SK-N-DZ (cell line): Measurements from ENCODE around the gene ACOT7.

Experiments used
- DNase-seq: peaks from one replicate; pipeline ENCODE4 v3.0.0-alpha.2; 2015; ENCODE audit warnings: low spot score

Gene ACOT7

GRCh38 chr1:6347641-6348487 is 45.7 kb downstream of the ACOT7 start:
- no peak for DNase-seq

GRCh38 chr1:6345460-6345859 is 48.1 kb downstream of the ACOT7 start:
- no peak for DNase-seq

- no peak for DNase-seq
Observed at GRCh38 chr1:6345009-6345408, 48.6 kb downstream of the ACOT7 start.

GRCh38 chr1:6343506-6344405 is 49.8 kb downstream of the ACOT7 start:
- peak; percentile 47 for DNase-seq

GRCh38 chr1:6342056-6342455 is 51.5 kb downstream of the ACOT7 start:
- peak; percentile 29 for DNase-seq

- no peak for DNase-seq
Observed at GRCh38 chr1:6338695-6339094, 54.9 kb downstream of the ACOT7 start.

- no peak for DNase-seq
Observed at GRCh38 chr1:6336776-6337622, 56.6 kb downstream of the ACOT7 start.

- DNase-seq, result no peak
Observed at GRCh38 chr1:6334261-6334993, 59.1 kb downstream of the ACOT7 start.

- no peak for DNase-seq
Observed at GRCh38 chr1:6332821-6333220, 60.7 kb downstream of the ACOT7 start.

GRCh38 chr1:6331543-6332273 is 61.9 kb downstream of the ACOT7 start:
- DNase-seq, result no peak

- DNase-seq, result no peak
Observed at GRCh38 chr1:6330410-6330911, 63.1 kb downstream of the ACOT7 start.

GRCh38 chr1:6329851-6330250 is 63.7 kb downstream of the ACOT7 start:
- no peak for DNase-seq

- no peak for DNase-seq
Observed at GRCh38 chr1:6329396-6329795, 64.2 kb downstream of the ACOT7 start.

- no peak for DNase-seq
Observed at GRCh38 chr1:6328696-6329095, 64.9 kb downstream of the ACOT7 start.

- no peak for DNase-seq
Observed at GRCh38 chr1:6328091-6328490, 65.5 kb downstream of the ACOT7 start.

- no peak for DNase-seq
Observed at GRCh38 chr1:6325482-6325881, 68.1 kb downstream of the ACOT7 start.

GRCh38 chr1:6322161-6322560 is 71.4 kb downstream of the ACOT7 start:
- no peak for DNase-seq

GRCh38 chr1:6321205-6321604 is 72.4 kb downstream of the ACOT7 start:
- DNase-seq, result no peak

GRCh38 chr1:6317098-6317760 is 76.3 kb downstream of the ACOT7 start:
- DNase-seq, result no peak
